Peyer's patch (tissue), 4 donors: ENCODE results near the gene SETD4.

Experiments used
- POLR2A ChIP-seq, 2 donors: fragments of 450-650 bp; IDR thresholded peaks; one replicate each; pipeline ENCODE4 v1.5.1; 2017; ENCODE audit warnings: antibody characterized with exemption in 2 of 2, mild to moderate bottlenecking in 2 of 2, moderate library complexity in 2 of 2
- TF ChIP-seq, protein P1 (sequence below), 6 experiments: fragments of 450-650 bp in 4 of 6; fragments of 200-600 bp in 2 of 6; sonication (generic) in 1 of 6; IDR thresholded peaks; one replicate each; pipeline ENCODE4 v1.5.1; 2017 to 2019; ENCODE audit warnings: antibody characterized with exemption in 6 of 6, mild to moderate bottlenecking in 3 of 6, moderate library complexity in 1 of 6

DNA sequence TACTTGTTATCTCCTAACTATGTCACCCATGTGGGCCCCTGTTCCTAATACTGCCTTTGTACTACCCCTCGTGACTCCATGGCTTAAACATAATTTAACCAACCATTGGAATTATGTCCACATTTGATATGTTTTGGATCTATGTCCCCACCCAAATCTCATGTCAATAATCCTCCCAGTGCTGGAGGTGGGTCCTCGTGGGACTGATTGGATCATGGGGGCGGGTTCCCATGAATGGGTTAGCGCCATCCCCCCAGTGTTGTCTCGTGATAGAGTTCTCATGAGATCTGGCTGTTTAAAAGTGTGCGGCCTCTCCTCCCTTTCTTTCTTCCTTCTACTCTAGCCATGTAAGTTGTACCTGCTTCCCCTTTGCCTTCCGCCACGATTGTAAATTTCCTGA lies 19.3 kb upstream of the SETD4 start:
- TF ChIP-seq, protein P1, sequence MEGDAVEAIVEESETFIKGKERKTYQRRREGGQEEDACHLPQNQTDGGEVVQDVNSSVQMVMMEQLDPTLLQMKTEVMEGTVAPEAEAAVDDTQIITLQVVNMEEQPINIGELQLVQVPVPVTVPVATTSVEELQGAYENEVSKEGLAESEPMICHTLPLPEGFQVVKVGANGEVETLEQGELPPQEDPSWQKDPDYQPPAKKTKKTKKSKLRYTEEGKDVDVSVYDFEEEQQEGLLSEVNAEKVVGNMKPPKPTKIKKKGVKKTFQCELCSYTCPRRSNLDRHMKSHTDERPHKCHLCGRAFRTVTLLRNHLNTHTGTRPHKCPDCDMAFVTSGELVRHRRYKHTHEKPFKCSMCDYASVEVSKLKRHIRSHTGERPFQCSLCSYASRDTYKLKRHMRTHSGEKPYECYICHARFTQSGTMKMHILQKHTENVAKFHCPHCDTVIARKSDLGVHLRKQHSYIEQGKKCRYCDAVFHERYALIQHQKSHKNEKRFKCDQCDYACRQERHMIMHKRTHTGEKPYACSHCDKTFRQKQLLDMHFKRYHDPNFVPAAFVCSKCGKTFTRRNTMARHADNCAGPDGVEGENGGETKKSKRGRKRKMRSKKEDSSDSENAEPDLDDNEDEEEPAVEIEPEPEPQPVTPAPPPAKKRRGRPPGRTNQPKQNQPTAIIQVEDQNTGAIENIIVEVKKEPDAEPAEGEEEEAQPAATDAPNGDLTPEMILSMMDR (IDR thresholded peaks at IDR 0.05), result no peak
- TF ChIP-seq POLR2A (IDR thresholded peaks at IDR 0.05), result no peak
